Endothelial cell of umbilical vein (primary cell): ENCODE data around the gene TMEM47. TPM values are rescaled to one million over a fixed set of nuclear protein-coding genes. Genes with fewer than 3 reads are reported as not detected.

Source experiments
- BruUV-seq: library from RNA; stranded (reverse); fragments of 400-500 nt; replicated peaks from 2 replicates; lab custom pipeline; 2021; lab: Mats Ljungman, UMichigan
- CTCF ChIA-PET: fragments of 300-600, 350-600 bp; sonication (Branson Sonifier 250); formaldehyde crosslinking; loops from one replicate; lab custom pipeline; 2021; ENCODE audit warnings: antibody characterized with exemption, inconsistent platforms; lab: Charles Lee
- POLR2A ChIA-PET: fragments of 300-600, 350-600 bp; sonication (Branson Sonifier 250); formaldehyde crosslinking; loops from one replicate; lab custom pipeline; 2021; ENCODE audit warnings: antibody characterized with exemption, inconsistent platforms; lab: Charles Lee
- DNase-seq: peaks from one replicate; pipeline ENCODE4 v3.0.0-alpha.2; 2011; ENCODE audit warnings: low read depth, low spot score
- FAIRE-seq: peaks from 2 replicates; lab custom pipeline; 2011; peaks lifted over from hg19 to GRCh38; lab: Jason Lieb, UNC
- H2AFZ ChIP-seq: 2 replicates; pipeline ENCODE4 v1.6.0; 2012; ENCODE audit warnings: low read depth, low read length, control low read depth, inconsistent platforms
- H3K27ac ChIP-seq: 2 replicates; pipeline ENCODE4 v1.5.1; 2011; ENCODE audit warnings: low read depth, mild to moderate bottlenecking, control low read depth, low read length, moderate library complexity; ENCODE audit not compliant: insufficient read depth
- H3K27me3 ChIP-seq, 2 experiments: 2 replicates each; pipeline versions ENCODE4 v1.6.0 to v1.6.1; 2011; ENCODE audit warnings: low read length in 2 of 2, mixed read lengths in 1 of 2; ENCODE audit not compliant: control insufficient read depth in 2 of 2, insufficient read depth in 2 of 2
- H3K36me3 ChIP-seq, 2 experiments: 2 replicates in 1 of 2; 3 replicates in 1 of 2; pipeline ENCODE4 v1.5.1; 2011; ENCODE audit warnings: low read length in 2 of 2, mild to moderate bottlenecking in 1 of 2, moderate library complexity in 1 of 2; ENCODE audit not compliant: control insufficient read depth in 2 of 2, insufficient read depth in 2 of 2; ENCODE audit errors: extremely low read depth in 1 of 2
- H3K4me1 ChIP-seq: 3 replicates; pipeline ENCODE4 v1.5.1; 2011; ENCODE audit warnings: mild to moderate bottlenecking, low read length; ENCODE audit not compliant: control insufficient read depth, insufficient read depth; ENCODE audit errors: extremely low read depth
- H3K4me2 ChIP-seq: 2 replicates; pipeline ENCODE4 v1.6.1; 2011; ENCODE audit warnings: low read length, control low read depth, mixed read lengths; ENCODE audit not compliant: insufficient read depth
- H3K4me3 ChIP-seq, 3 experiments: fragments of 200-600 bp in 1 of 3; sonication (generic), shearing (Covaris generic) in 1 of 3; replicated peaks in 1 of 3; 2 replicates each; pipeline ENCODE4 v1.5.1; 2011 to 2016; ENCODE audit warnings: control low read depth in 3 of 3, low read length in 3 of 3, mild to moderate bottlenecking in 2 of 3, inconsistent platforms in 1 of 3, low read depth in 1 of 3, moderate library complexity in 1 of 3; ENCODE audit not compliant: insufficient read depth in 1 of 3
- H3K79me2 ChIP-seq: 2 replicates; pipeline ENCODE4 v1.6.0; 2012; ENCODE audit warnings: low read length, inconsistent platforms; ENCODE audit not compliant: control insufficient read depth, insufficient read depth
- H3K9ac ChIP-seq: replicated peaks from 2 replicates; pipeline ENCODE3; 2011; ENCODE audit warnings: low read length, control low read depth; ENCODE audit not compliant: insufficient read depth; ENCODE audit errors: extremely low read depth
- H3K9me1 ChIP-seq: replicated peaks from 3 replicates; pipeline ENCODE4 v1.6.0; 2011; ENCODE audit warnings: mild to moderate bottlenecking, low read length; ENCODE audit not compliant: control insufficient read depth, insufficient read depth; ENCODE audit errors: extremely low read depth
- H3K9me3 ChIP-seq: replicated peaks from 2 replicates; pipeline ENCODE4 v1.5.1; 2012; ENCODE audit warnings: low read length, inconsistent platforms; ENCODE audit not compliant: control insufficient read depth, insufficient read depth
- H4K20me1 ChIP-seq: replicated peaks from 2 replicates; pipeline ENCODE3; 2011; ENCODE audit warnings: mild to moderate bottlenecking, low read length; ENCODE audit not compliant: control insufficient read depth, insufficient read depth; ENCODE audit errors: extremely low read depth
- CTCF ChIP-seq, 2 donors: IDR thresholded peaks; 1 replicate in 1 of 2; 2 replicates in 1 of 2; pipeline ENCODE4 v1.5.1; 2011; ENCODE audit warnings: low read length in 2 of 2, mild to moderate bottlenecking in 2 of 2, moderate library complexity in 2 of 2, control low read depth in 1 of 2, inconsistent platforms in 1 of 2, low read depth in 1 of 2; ENCODE audit not compliant: insufficient read depth in 1 of 2; ENCODE audit errors: extremely low read depth in 1 of 2
- EZH2 ChIP-seq: IDR thresholded peaks from 2 replicates; pipeline ENCODE4 v1.6.1; 2012; ENCODE audit warnings: borderline replicate concordance, low read depth, mild to moderate bottlenecking, moderate library complexity, low read length, inconsistent platforms; ENCODE audit not compliant: severe bottlenecking
- FOS ChIP-seq: IDR thresholded peaks from 2 replicates; pipeline ENCODE4 v1.6.1; 2011; ENCODE audit warnings: mild to moderate bottlenecking, low read length, moderate library complexity, borderline replicate concordance; ENCODE audit not compliant: insufficient read depth
- GATA2 ChIP-seq: IDR thresholded peaks from 2 replicates; pipeline ENCODE4 v1.7.0; 2011; ENCODE audit warnings: low read depth, mild to moderate bottlenecking, moderate library complexity, mixed read lengths, low read length; ENCODE audit not compliant: insufficient read length, insufficient read depth
- JUN ChIP-seq: IDR thresholded peaks from 2 replicates; pipeline ENCODE4 v1.6.1; 2011; ENCODE audit warnings: borderline replicate concordance, low read depth; ENCODE audit not compliant: insufficient read length, insufficient read depth
- MAX ChIP-seq: IDR thresholded peaks from 2 replicates; pipeline ENCODE4 v1.6.1; 2011; ENCODE audit not compliant: insufficient read depth, insufficient read length
- MYC ChIP-seq: IDR thresholded peaks from one replicate; pipeline ENCODE4 v1.6.1; 2011; ENCODE audit warnings: mild to moderate bottlenecking, low read depth, low read length
- POLR2A ChIP-seq: IDR thresholded peaks from 2 replicates; pipeline ENCODE4 v1.6.1; 2012; ENCODE audit warnings: low read depth, mild to moderate bottlenecking, control low read depth, low read length
- POLR2AphosphoS5 ChIP-seq: IDR thresholded peaks from 2 replicates; pipeline ENCODE4 v1.6.1; 2012; ENCODE audit warnings: low read depth, mild to moderate bottlenecking, control low read depth, low read length, moderate library complexity; ENCODE audit not compliant: insufficient read depth
- dilution Hi-C: fragments of 300-500 bp; cut with MboI; formaldehyde crosslinking; loops from one replicate; pipeline ENCODE4 v1.15.0; 2019; ENCODE audit warnings: low sequenced_read_pairs; ENCODE audit not compliant: extremely low pct_ligation_motif_present
- intact Hi-C: fragments of 100-400 bp; cut with micrococcal nuclease; formaldehyde crosslinking; loops from one replicate; pipeline ENCODE4 v1.10.0; 2022
- polyA plus RNA-seq, 4 experiments: library from polyadenylated mRNA; depleted of rRNA in 3 of 4; stranded (reverse) in 3 of 4; unstranded in 1 of 4; fragments of >200 nt; gene quantifications; 2 replicates each; pipeline versions ENCODE4 v1.2.1 to v1.2.3, GENCODE V29; 2011 to 2012; ENCODE audit warnings: missing spikeins in 1 of 4
- total RNA-seq: library from RNA; stranded (reverse); gene quantifications from 2 replicates; pipeline ENCODE4 v1.2.3, GENCODE V29; 2021

Gene TMEM47
- total and polyA plus RNA-seq, 2 donors (not counting 3 experiments of a cell fraction or from before 2014, with no cell fraction given): 18.5 to 22.2 TPM

GRCh38 chrX:34585561-34585960, 71.5 kb downstream of the TMEM47 start:
- Histone ChIP-seq H3K79me2 (no peaks in the 10 kb centered on the region), H3K4me1 (peaks cover 30% of the 10 kb centered on the region), H2AFZ (no peak overlapping the region), H3K4me2 (peak overlapping the region; percentile 75), H3K4me3 (peak overlapping the region in 1 of 3 experiments; percentile 23), H4K20me1 (no peaks in the 10 kb centered on the region), H3K9me1 (no peaks in the 10 kb centered on the region), H3K27me3 (no peaks in the 10 kb centered on the region), H3K27ac (peak overlapping the region; percentile 87), H3K36me3 (no peaks in the 10 kb centered on the region), H3K9ac (peak overlapping the region; percentile 79), H3K9me3 (no peaks in the 10 kb centered on the region)
- DNase-seq: peak; percentile 88
- TF ChIP-seq MYC: no peak
- TF ChIP-seq JUN: peak; percentile 59
- peak; percentile 24 for TF ChIP-seq GATA2
- peak; percentile 55 for TF ChIP-seq FOS
- TF ChIP-seq POLR2AphosphoS5: peak; percentile 51
- TF ChIP-seq MAX: no peak
- dilution Hi-C loops (no loop called here), intact Hi-C loops (loop anchor here (1.0 to 5.0 kb wide), 5 partner anchors 23 to 371 kb away; no protein-coding TSS in a partner anchor)
- peak; percentile 80 for FAIRE-seq
- CTCF ChIA-PET: interaction anchor here (1.1 to 2.3 kb wide), 3 partner anchors 53 to 244 kb away, joined by 3 to 8 read pairs (median 3); no protein-coding TSS in a partner anchor
- no TSS peak for BruUV-seq
- POLR2A ChIA-PET: interaction anchor here (1.1 kb wide), 1 partner anchor 70 kb away, joined by 6 read pairs; no protein-coding TSS in a partner anchor

- peak; percentile 74 for DNase-seq
- peaks cover 30% of the 10 kb centered on the region for H3K4me1 ChIP-seq
- dilution Hi-C loops (no loop called here), intact Hi-C loops (loop anchor here (1.0 to 5.0 kb wide), 5 partner anchors 22 to 372 kb away; no protein-coding TSS in a partner anchor)
- no TSS peak for BruUV-seq
- H3K9me1 ChIP-seq: no peaks in the 10 kb centered on the region
- H3K4me3 ChIP-seq: no peak overlapping the region
- peak overlapping the region; percentile 17 for H2AFZ ChIP-seq
- H3K4me2 ChIP-seq: peak overlapping the region; percentile 75
- FAIRE-seq: no peak
- H3K36me3 ChIP-seq: no peaks in the 10 kb centered on the region
- CTCF ChIA-PET: interaction anchor here (1.1 to 2.3 kb wide), 3 partner anchors 54 to 243 kb away, joined by 3 to 8 read pairs (median 3); no protein-coding TSS in a partner anchor
- H3K79me2 ChIP-seq: no peaks in the 10 kb centered on the region
- H4K20me1 ChIP-seq: no peaks in the 10 kb centered on the region
- no peaks in the 10 kb centered on the region for H3K27me3 ChIP-seq
- no peak for TF ChIP-seq GATA2
- TF ChIP-seq EZH2: no peak
- no peak for TF ChIP-seq POLR2AphosphoS5
- no peak for TF ChIP-seq FOS
- TF ChIP-seq MAX: no peak
- no peak for TF ChIP-seq JUN
- TF ChIP-seq MYC: no peak
- TF ChIP-seq POLR2A: no peak
- TF ChIP-seq CTCF (IDR thresholded peaks at IDR 0.05; ENCODE audit: extremely low read depth in 1 of 2, insufficient read depth in 1 of 2, low read depth in 1 of 2, low read length in 2 of 2): no peak
- H3K9me3 ChIP-seq: no peaks in the 10 kb centered on the region
- POLR2A ChIA-PET: interaction anchor here (1.1 kb wide), 1 partner anchor 71 kb away, joined by 6 read pairs; no protein-coding TSS in a partner anchor
- H3K27ac ChIP-seq: peak overlapping the region; percentile 87
- peak overlapping the region; percentile 79 for H3K9ac ChIP-seq
Measured at GRCh38 chrX:34584781-34585180, 72.3 kb downstream of the TMEM47 start.
